HCT116 (cell line): Measurements from ENCODE around the gene DLG2. TPM values are rescaled to one million over a fixed set of nuclear protein-coding genes. Genes with fewer than 3 reads are reported as not detected.

ENCODE experiments used
- ATAC-seq: fragments of 200-7000 bp; cut with Tn5 transposase; 2 replicates; pipeline ENCODE4 v1.9.1; 2020; ENCODE audit warnings: mild to moderate bottlenecking, moderate library complexity
- BruUV-seq: library from RNA; stranded (reverse); fragments of 400-500 nt; replicated peaks from 2 replicates; lab custom pipeline; 2021; lab: Mats Ljungman, UMichigan
- CTCF ChIA-PET: fragments of 300-600 bp; sonication (Branson Sonifier 250); formaldehyde crosslinking; loops from one replicate; lab custom pipeline; 2021; ENCODE audit warnings: antibody characterized with exemption; lab: Charles Lee
- POLR2A ChIA-PET: fragments of 300-600, 350-600 bp; sonication (Branson Sonifier 250); formaldehyde crosslinking; loops from one replicate; lab custom pipeline; 2021; ENCODE audit warnings: antibody characterized with exemption; lab: Charles Lee
- RAD21 ChIA-PET, 2 experiments: fragments of 300-600 bp; sonication (Branson Sonifier 250); formaldehyde crosslinking; loops; one replicate each; lab custom pipeline; 2023; ENCODE audit warnings: low total read pairs in 2 of 2; ENCODE audit not compliant: uncharacterized antibody in 2 of 2, unreplicated experiment in 2 of 2, low non-redundant PET in 1 of 2; lab: Charles Lee
- DNase-seq: peaks from one replicate; pipeline ENCODE4 v3.0.0-alpha.2; 2010; ENCODE audit warnings: low read depth, low spot score
- H2AFZ ChIP-seq: fragments of 200-600 bp; shearing (Covaris generic), sonication (generic); 2 replicates; pipeline ENCODE4 v1.6.1; 2017; ENCODE audit warnings: low read depth, mixed run types, mixed read lengths, antibody characterized with exemption, low read length; ENCODE audit not compliant: poor library complexity, severe bottlenecking
- H3K27ac ChIP-seq: 2 replicates; pipeline ENCODE4 v1.5.1; 2012; ENCODE audit warnings: low read depth, low read length
- H3K27me3 ChIP-seq: fragments of 200-600 bp; sonication (generic); 2 replicates; pipeline ENCODE4 v1.6.1; 2016; ENCODE audit warnings: mixed run types, low read length, mixed read lengths; ENCODE audit not compliant: insufficient read depth
- H3K36me3 ChIP-seq, 2 experiments: fragments of 200-500 bp in 1 of 2; fragments of 200-600 bp in 1 of 2; sonication (Bioruptor generic) in 1 of 2; sonication (generic) in 1 of 2; 2 replicates each; pipeline versions ENCODE4 v1.5.1 to v1.6.1; 2014 to 2016; ENCODE audit warnings: low read length in 2 of 2, inconsistent platforms in 1 of 2, mixed read lengths in 1 of 2, mixed run types in 1 of 2; ENCODE audit not compliant: insufficient read depth in 2 of 2, control insufficient read depth in 1 of 2
- H3K4me1 ChIP-seq, 2 experiments: fragments of 200-600 bp in 1 of 2; sonication (generic) in 1 of 2; 2 replicates each; pipeline versions ENCODE4 v1.5.1 to v1.6.1; 2012 to 2017; ENCODE audit warnings: low read length in 2 of 2, inconsistent platforms in 1 of 2, mild to moderate bottlenecking in 1 of 2, mixed read lengths in 1 of 2, mixed run types in 1 of 2, moderate library complexity in 1 of 2; ENCODE audit not compliant: insufficient read depth in 2 of 2, control insufficient read depth in 1 of 2
- H3K4me2 ChIP-seq: fragments of 200-600 bp; sonication (generic); 2 replicates; pipeline ENCODE4 v1.6.1; 2017; ENCODE audit warnings: mixed run types, low read length, mixed read lengths
- H3K4me3 ChIP-seq, 2 experiments: fragments of 200-600 bp in 1 of 2; sonication (generic) in 1 of 2; replicated peaks in 1 of 2; 2 replicates each; pipeline ENCODE4 v1.5.1; 2011 to 2016; ENCODE audit warnings: low read length in 2 of 2, control low read depth in 1 of 2, low read depth in 1 of 2, mild to moderate bottlenecking in 1 of 2, mixed read lengths in 1 of 2, mixed run types in 1 of 2
- H3K79me2 ChIP-seq: fragments of 200-600 bp; sonication (generic); 2 replicates; pipeline ENCODE4 v1.6.1; 2017; ENCODE audit warnings: mild to moderate bottlenecking, mixed run types, low read length, moderate library complexity, mixed read lengths; ENCODE audit not compliant: insufficient read depth
- H3K9ac ChIP-seq: fragments of 200-600 bp; sonication (generic); 2 replicates; pipeline ENCODE4 v1.6.1; 2016; ENCODE audit warnings: low read length, mixed read lengths
- H3K9me2 ChIP-seq: fragments of 200-600 bp; sonication (generic), shearing (Covaris generic); 2 replicates; pipeline ENCODE4 v1.6.1; 2017; ENCODE audit warnings: mixed run types, mild to moderate bottlenecking, moderate library complexity; ENCODE audit not compliant: insufficient read depth
- H3K9me3 ChIP-seq, 2 experiments: fragments of 200-500 bp in 1 of 2; fragments of 200-600 bp in 1 of 2; sonication (Bioruptor generic) in 1 of 2; sonication (generic) in 1 of 2; 2 replicates each; pipeline ENCODE4 v1.6.1; 2014 to 2017; ENCODE audit warnings: low read length in 2 of 2, mixed read lengths in 2 of 2, inconsistent platforms in 1 of 2, low read depth in 1 of 2, mild to moderate bottlenecking in 1 of 2, mixed run types in 1 of 2, moderate library complexity in 1 of 2; ENCODE audit not compliant: control insufficient read depth in 1 of 2, insufficient read depth in 1 of 2
- H4K20me1 ChIP-seq: fragments of 200-600 bp; sonication (generic), shearing (Covaris generic); 2 replicates; pipeline ENCODE4 v1.6.1; 2017; ENCODE audit warnings: mixed run types, mild to moderate bottlenecking, moderate library complexity; ENCODE audit not compliant: insufficient read depth
- CBX3 ChIP-seq: IDR thresholded peaks from 2 replicates; pipeline ENCODE4 v1.6.1; 2012; ENCODE audit warnings: low read depth
- CTCF ChIP-seq, 3 experiments: fragments of 200-600 bp in 1 of 3; sonication (generic) in 1 of 3; IDR thresholded peaks in 2 of 3; conservative IDR thresholded peaks in 1 of 3; 2 replicates each; pipeline ENCODE4 v1.5.1; 2012 to 2017; ENCODE audit warnings: low read depth in 2 of 3, low read length in 2 of 3, antibody characterized with exemption in 1 of 3, borderline replicate concordance in 1 of 3, control low read depth in 1 of 3, mild to moderate bottlenecking in 1 of 3, mixed read lengths in 1 of 3, mixed run types in 1 of 3, moderate library complexity in 1 of 3; ENCODE audit not compliant: insufficient read depth in 1 of 3
- EGR1 ChIP-seq: IDR thresholded peaks from 2 replicates; pipeline ENCODE4 v1.6.1; 2012; ENCODE audit warnings: low read depth
- FOSL1 ChIP-seq: IDR thresholded peaks from 2 replicates; pipeline ENCODE4 v1.6.1; 2012; ENCODE audit warnings: low read depth
- JUND ChIP-seq: IDR thresholded peaks from 2 replicates; pipeline ENCODE4 v1.6.1; 2012
- POLR2AphosphoS5 ChIP-seq: IDR thresholded peaks from 2 replicates; pipeline ENCODE4 v1.6.1; 2011; ENCODE audit warnings: mild to moderate bottlenecking, low read depth, low read length, moderate library complexity
- RAD21 ChIP-seq: IDR thresholded peaks from 2 replicates; pipeline ENCODE4 v1.6.1; 2012; ENCODE audit warnings: low read depth, mild to moderate bottlenecking
- REST ChIP-seq: IDR thresholded peaks from 2 replicates; pipeline ENCODE4 v1.6.1; 2012; ENCODE audit warnings: low read depth
- SRF ChIP-seq: IDR thresholded peaks from 2 replicates; pipeline ENCODE4 v1.6.1; 2012; ENCODE audit warnings: low read depth
- TCF7L2 ChIP-seq: IDR thresholded peaks from 2 replicates; pipeline ENCODE4 v1.7.0; 2011; ENCODE audit warnings: borderline replicate concordance, inconsistent platforms; ENCODE audit not compliant: insufficient read depth, insufficient read length; ENCODE audit errors: extremely low read depth
- YY1 ChIP-seq: IDR thresholded peaks from 2 replicates; pipeline ENCODE4 v1.6.1; 2011; ENCODE audit warnings: low read length, low read depth, moderate library complexity, mild to moderate bottlenecking; ENCODE audit not compliant: insufficient replicate concordance; ENCODE audit errors: extremely low read depth
- ZFX ChIP-seq: fragments of 450-650 bp; IDR thresholded peaks from 2 replicates; pipeline ENCODE4 v1.6.1; 2017
- intact Hi-C: fragments of 100-400 bp; cut with micrococcal nuclease; formaldehyde crosslinking; loops from 2 replicates; pipeline ENCODE4 v1.10.0; 2022
- total RNA-seq: library from RNA; stranded (reverse); gene quantifications from one replicate; pipeline ENCODE4 v1.2.1, GENCODE V29; 2021; ENCODE audit not compliant: unreplicated experiment

The DLG2 gene
- total RNA-seq, 1 experiment from 2014 or later, result 2.4 TPM

- Histone ChIP-seq H3K9me3 (no peaks in the 10 kb centered on the region), H3K4me1 (no peaks in the 10 kb centered on the region), H2AFZ (no peak overlapping the region), H3K79me2 (no peaks in the 10 kb centered on the region), H3K36me3 (no peaks in the 10 kb centered on the region), H3K4me2 (no peak overlapping the region), H3K9me2 (no peaks in the 10 kb centered on the region), H3K27me3 (no peaks in the 10 kb centered on the region), H4K20me1 (no peaks in the 10 kb centered on the region)
- no peak for DNase-seq
- ChIA-PET CTCF (interaction anchor here (0.7 to 1.2 kb wide), 2 partner anchors 9 to 728 kb away, joined by 3 to 7 read pairs; no protein-coding TSS in a partner anchor), RAD21 (no interaction called here)
- intact Hi-C loops, result loop anchor here (1.0 kb wide), 1 partner anchor 729 kb away; no protein-coding TSS in a partner anchor
- TF ChIP-seq TCF7L2, result no peak
- TF ChIP-seq JUND, result no peak
- no peak for TF ChIP-seq RAD21
- TF ChIP-seq POLR2AphosphoS5, result no peak
- TF ChIP-seq CTCF (IDR thresholded peaks at IDR 0.05 in 2 of 3, conservative IDR thresholded peaks at IDR 0.05 in 1 of 3; ENCODE audit: borderline replicate concordance in 1 of 3, insufficient read depth in 1 of 3, low read depth in 2 of 3, low read length in 2 of 3), result no peak
- TF ChIP-seq CBX3, result no peak
- TF ChIP-seq, all 23 proteins: peak for 0
- POLR2A ChIA-PET, result no interaction called here
- H3K9ac ChIP-seq, result no peak overlapping the region
- no peak for ATAC-seq
- no TSS peak for BruUV-seq
- no peak overlapping the region for H3K27ac ChIP-seq
- H3K4me3 ChIP-seq, result no peak overlapping the region
Measured at GRCh38 chr11:84564867-84565184, 1062.3 kb downstream of the DLG2 start.

GRCh38 chr11:84564180-84564866 lies 1062.8 kb downstream of the DLG2 start:
- Histone ChIP-seq H3K79me2 (no peaks in the 10 kb centered on the region), H3K27ac (no peak overlapping the region), H4K20me1 (no peaks in the 10 kb centered on the region), H3K36me3 (no peaks in the 10 kb centered on the region), H3K4me2 (no peak overlapping the region), H3K9me2 (no peaks in the 10 kb centered on the region), H3K4me3 (no peak overlapping the region), H3K4me1 (no peaks in the 10 kb centered on the region), H2AFZ (no peak overlapping the region), H3K9me3 (no peaks in the 10 kb centered on the region), H3K9ac (no peak overlapping the region), H3K27me3 (no peaks in the 10 kb centered on the region)
- RAD21 ChIA-PET, result no interaction called here
- intact Hi-C loops, result loop anchor here (1.0 kb wide), 1 partner anchor 728 kb away; no protein-coding TSS in a partner anchor
- DNase-seq, result peak; percentile 38
- no TSS peak for BruUV-seq
- POLR2A ChIA-PET, result no interaction called here
- peak; percentile 63 for ATAC-seq
- CTCF ChIA-PET, result interaction anchor here (0.7 to 1.2 kb wide), 2 partner anchors 9 to 728 kb away, joined by 3 to 7 read pairs; no protein-coding TSS in a partner anchor
- TF ChIP-seq FOSL1, result no peak
- peak; percentile 42; the same call in 1 of the 2 replicates for TF ChIP-seq RAD21
- TF ChIP-seq TCF7L2, result no peak
- TF ChIP-seq POLR2AphosphoS5, result no peak
- TF ChIP-seq SRF, result no peak
- no peak for TF ChIP-seq JUND
- TF ChIP-seq YY1, result no peak
- no peak for TF ChIP-seq EGR1
- no peak for TF ChIP-seq REST
- TF ChIP-seq ZFX, result no peak
- TF ChIP-seq CBX3, result no peak
